Fibroblast of gingiva (primary cell): ENCODE results near the gene ARHGDIG.
"Not testable (repeated sequence)": the region's sequence is repeated elsewhere in the genome, so short reads cannot be mapped to it uniquely, and the experiment has no call there.

Source experiments
- DNase-seq: peaks from one replicate; pipeline ENCODE4 v3.0.0-alpha.2; 2011; ENCODE audit warnings: low read depth

ARHGDIG gene

DNA sequence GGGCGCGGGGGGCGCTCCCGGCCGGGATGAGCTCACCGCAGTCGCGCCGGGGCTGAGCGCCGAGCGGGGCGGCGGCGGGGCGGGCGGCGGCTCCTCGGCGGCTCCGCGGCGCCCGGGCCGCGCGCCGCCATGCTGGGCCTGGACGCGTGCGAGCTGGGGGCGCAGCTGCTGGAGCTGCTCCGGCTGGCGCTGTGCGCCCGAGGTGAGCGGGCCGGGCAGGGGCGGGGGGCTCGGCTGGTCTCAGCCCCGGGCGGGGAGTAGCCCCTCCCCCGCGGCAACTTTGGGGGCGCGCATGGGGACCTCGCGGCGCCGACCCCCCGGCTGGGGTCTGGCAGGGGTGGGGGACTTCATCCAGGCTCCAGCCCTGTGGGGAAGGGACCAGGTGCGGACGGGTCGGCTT lies at the start of gene ARHGDIG:
TSS of gene ARHGDIG (plus strand) at position 40 of the 400 bp plus-strand sequence. CDS start at position 130, 90 bp downstream.
- no peak for DNase-seq

DNA sequence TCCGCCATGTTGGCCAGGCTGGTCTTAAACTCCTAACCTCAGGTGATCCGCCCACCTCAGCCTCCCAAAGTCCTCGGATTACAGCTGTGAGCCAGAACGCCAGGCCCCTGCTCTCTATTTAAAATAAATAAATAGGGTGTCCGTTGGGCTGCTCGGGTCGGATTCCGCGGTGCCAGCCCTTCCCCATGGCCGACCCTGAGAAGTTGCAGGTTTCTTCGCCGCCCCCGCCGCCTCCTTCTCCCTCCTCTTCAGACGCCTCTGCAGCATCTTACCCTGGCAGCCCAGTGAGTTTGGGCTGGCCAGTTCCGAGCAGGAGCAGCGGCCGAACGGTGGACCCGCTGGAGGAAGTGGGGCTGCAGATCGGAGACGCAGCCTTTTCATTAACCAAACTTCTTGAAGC lies 49.4 kb upstream of the ARHGDIG start:
- no peak for DNase-seq

DNA sequence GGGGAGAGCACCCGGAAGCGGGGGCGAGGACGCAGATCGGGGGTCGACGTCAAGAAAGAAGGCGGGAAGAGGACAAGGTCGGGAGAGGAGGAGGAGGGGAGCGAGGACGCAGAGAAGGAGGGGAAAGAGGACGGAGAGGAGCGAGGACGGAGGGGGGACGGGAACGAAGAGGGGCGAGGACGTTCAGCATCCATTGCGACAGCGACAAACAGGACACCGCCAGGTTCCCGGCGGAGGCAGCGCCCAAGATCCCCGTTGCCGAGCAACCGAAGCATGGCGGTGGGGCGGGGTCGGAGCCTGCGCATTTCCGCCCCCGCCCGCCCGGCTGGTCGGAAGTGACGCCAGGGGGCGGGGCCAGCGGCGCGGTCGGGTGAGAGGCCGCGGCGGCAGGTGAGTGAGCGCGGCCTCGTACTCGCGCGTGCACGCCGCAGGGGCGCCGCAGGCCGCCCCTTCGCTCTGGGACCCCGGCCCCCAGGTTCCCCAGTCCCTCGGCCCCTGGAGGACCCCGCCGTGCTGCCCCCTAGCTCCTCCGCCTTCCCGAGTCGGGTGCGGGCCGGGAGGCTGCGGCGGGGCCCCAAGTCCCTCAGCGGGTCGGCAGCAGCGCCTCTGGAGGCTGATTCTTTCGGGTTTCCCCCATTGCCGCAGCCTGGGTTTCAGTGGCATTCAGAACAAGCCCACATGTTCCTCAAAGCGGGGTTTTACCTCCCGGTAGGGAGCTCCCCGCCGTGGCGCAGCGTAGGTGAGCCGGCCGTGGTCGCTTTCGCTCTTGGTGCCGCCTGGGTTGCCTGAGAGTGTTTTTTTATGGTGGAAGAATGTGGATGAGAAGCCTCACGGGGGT lies 45.7 kb upstream of the ARHGDIG start, which contains the start of gene FAM234A:
TSS of gene FAM234A (plus strand) at position 354 of the 838 bp plus-strand sequence. CDS start 19,593 bp downstream, outside the sequence.
- DNase-seq = peak; percentile 92

DNA sequence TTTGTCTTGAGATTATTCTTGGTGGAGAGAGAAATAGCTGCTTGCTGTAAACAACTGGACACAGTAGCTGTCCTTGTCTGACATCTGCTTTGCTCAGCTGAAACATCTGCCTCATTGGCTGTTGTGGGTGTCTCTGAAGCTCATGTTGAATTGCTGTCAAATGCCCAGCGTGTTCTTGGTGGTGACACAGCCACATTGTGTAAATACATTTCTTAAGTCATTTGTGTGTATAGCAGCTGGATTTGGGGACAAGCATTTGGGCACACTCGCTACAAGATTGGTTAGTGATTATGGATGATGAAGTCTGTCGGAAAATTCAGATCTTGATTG lies 40.5 kb upstream of the ARHGDIG start:
- DNase-seq = peak; percentile 36

DNA sequence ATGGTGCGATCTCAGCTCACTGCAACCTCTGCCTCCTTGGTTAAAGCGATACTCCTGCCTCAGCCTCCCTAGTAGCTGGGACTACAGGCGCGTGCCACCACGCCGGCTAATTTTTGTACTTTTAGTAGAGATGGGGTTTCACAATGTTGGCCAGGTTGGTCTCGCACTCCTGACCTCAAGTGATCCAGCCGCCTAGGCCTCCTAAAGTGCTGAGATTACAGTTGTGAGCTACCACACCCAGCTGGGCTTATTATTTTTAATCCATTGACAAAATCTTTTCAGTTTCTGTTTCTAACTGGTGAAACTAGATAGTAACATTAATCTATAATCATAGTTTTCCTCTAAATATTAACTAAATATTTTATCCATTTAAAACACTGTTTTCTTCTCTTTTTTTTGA lies 39.8 kb upstream of the ARHGDIG start:
- no peak for DNase-seq

DNA sequence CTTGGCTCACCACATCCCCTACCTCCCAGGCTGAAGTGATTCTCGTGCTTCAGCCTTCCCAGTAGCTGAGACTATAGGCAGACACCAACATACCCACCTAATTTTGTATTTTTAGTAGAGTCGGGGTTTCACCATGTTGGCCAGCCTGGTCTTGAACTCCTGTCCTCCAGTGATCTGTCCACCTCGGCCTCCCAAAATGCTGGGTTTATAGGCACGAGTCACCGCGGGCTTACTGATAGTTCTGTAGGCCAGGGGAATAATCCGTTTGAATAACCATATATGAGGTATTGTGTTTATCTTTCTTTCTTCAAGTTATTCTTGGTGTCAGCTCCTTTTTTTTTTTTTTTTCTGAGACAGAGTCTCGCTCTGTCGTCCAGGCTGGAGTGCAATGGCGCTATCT lies 38.1 kb upstream of the ARHGDIG start:
- no peak for DNase-seq

DNA sequence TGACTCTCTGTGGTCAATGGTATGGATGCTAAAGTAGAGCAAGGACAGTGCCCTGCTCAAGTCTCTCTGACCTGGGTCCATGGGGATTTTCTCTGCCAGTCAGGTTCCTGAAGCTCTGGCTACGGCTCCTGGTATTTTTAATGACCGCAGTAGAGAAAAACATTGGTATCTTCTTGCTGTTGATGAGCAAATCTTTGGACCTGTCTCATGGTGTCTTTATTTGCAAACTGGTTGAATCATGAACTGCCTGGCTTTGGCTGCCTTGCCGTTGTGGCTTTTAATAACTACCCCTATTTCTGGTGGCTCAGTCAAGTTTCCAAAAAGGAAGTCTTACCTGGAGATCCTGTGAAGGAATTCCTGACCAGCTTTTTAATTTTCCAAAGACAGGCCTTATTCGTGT lies 37.0 kb upstream of the ARHGDIG start:
- DNase-seq = no peak

DNA sequence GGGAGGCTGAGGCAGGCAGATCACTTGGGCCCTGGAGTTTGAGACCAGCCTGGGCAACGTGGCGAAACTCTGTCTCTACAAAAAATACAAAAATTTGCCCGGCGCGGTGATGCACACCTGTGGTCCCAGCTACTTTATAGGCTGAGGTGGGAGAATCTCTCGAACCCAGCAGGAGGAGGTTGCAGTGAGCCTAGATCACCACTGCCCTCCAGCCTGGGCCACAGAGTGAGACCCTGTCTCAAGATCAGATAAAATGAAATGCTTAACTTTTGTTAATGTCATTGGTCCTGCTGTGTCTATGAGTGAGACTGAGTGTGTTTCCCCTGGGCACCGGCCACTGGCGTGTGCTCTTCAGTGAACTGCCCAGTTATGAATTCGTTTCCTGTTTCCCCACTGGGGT lies 35.3 kb upstream of the ARHGDIG start:
- no peak for DNase-seq

DNA sequence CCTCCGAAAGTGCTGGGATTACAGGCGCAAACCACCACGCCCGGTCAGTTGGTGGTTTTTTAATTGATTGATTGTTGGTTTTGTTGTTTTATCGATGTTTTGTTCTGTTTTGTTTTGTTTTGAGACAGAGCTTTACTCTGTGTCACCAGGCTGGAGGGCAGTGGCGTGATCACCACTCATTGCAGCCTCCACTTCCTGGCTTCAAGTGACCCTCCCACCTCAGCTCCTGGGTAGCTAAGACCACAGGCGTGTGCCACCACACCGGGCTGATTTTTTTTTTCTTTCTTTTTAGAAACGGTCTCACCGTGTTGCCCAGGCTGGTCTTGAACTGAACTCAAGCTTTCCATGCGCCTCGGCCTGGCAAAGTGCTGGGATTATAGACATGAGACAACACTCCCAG lies 33.4 kb upstream of the ARHGDIG start:
- no peak for DNase-seq

DNA sequence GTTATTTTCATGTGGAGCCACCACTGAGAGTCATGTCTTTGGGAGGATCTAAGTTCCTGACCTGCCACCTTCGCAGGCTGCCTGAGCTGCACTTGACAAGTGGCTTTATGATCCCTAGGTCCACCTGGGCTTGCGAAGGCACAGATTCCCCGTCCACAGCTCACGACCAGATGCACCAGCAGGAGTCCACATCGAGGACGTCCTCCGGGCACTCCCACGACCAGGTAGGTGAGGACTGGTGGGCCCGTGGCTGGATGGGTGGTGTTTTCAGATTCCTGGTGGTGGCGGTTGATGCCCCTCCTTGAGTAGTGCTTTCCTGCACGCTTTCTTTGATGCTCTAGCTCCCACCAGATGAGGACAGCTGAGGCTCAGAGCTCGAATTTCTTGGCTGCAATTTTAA lies 31.0 kb upstream of the ARHGDIG start:
- no peak for DNase-seq

DNA sequence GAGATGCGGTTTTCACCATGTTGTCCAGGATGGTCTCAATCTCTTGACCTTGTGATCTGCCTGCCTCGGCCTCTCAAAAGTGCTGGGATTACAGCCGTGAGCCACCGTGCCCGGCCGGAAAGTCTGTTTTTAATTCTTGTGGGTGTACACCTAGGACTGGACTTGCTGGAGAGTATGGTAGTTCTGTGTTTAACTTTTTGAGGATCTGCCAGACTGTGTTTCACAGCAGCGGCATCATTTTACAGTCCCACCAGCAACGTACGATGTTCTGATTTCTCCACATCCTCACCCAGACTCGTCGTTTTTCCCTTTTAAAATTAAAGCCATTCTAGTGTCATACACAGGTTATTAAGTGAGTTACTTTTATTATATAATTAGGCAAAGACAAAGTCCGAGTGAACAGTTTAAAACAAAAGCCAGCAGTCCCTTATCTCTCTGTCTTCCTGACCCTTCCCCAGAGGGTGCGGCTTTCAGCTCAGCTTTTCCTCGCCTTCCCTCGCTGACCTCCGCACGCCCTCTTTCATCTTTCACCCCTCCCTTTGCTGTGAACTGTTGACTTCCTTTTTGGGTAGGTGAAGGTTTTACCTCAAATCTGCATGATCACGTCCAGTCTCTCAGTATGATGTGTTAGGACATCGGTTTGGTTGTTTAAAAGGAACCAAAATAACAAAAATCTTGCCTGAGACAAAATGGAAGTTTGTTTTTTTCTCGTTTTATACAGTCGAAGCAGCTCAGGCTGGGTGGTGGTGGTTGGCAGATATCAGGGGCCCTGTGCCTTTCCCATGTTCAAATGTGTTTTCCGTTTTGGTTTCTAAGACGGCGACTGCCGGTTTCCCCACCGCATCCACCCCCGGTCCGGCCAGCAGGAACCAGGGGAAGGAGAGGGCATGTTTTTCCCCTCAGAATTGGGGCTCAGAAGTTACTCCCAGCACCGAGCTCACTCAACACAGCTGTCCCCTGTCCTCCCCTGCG lies 27.7 kb upstream of the ARHGDIG start:
- DNase-seq = no peak

DNA sequence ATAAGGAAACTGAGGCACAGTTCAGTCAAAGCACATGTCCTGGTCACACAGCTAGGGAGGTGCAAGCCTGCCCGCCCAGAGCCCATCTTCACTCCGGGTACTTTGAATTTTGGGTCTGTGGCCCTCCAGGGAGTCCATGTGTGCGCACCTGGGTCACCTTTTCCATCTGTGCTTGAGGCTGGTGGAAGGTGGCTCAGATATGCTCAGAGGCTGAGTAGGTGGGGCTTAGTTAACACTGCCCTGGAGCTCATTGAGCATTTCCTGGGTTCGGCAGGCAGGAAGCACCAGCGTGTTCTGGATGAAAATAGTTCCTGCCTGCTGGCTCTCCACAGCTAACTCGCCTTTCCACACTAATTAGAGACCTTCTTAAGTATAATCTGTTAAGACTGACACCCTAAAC lies 26.6 kb upstream of the ARHGDIG start:
- DNase-seq = no peak

DNA sequence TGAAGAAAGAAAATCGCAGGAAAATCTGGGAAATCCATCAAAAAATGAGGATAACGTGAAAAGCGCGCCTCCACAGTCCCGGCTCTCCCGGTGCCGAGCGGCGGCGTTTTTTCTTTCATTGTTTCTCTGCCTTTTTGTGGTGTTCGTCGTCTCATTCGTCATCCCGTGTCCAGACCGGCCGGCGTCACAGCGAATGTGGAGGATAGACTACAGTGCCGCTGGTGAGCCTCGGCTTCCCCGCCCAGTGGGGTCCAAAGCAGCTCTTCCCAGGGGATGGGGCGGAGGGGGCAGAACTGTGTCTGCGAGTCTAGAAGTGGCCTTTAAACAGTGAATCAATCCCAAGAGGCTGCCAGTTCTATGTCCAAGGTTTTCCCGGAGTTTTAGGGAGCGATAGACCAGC lies 25.9 kb upstream of the ARHGDIG start:
- no peak for DNase-seq

DNA sequence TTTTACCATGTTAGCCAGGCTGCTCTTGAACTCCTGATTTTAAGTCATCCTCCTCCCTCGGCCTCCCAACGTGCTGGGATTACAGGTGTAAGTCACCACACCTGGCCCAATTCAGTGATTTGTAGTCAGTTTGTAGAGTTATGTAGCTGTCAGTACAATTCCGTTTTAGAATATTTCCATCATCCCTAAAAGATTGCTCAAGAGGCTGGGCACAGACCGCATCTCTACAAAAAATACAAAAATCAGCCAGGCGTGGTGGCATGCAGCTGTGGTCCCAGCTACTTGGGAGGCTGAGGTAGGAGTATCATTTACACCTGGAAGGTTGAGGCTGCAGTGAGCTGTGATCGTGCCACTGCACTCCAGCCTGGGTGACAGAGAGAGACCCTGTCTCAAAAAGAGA lies 25.2 kb upstream of the ARHGDIG start:
- no peak for DNase-seq

DNA sequence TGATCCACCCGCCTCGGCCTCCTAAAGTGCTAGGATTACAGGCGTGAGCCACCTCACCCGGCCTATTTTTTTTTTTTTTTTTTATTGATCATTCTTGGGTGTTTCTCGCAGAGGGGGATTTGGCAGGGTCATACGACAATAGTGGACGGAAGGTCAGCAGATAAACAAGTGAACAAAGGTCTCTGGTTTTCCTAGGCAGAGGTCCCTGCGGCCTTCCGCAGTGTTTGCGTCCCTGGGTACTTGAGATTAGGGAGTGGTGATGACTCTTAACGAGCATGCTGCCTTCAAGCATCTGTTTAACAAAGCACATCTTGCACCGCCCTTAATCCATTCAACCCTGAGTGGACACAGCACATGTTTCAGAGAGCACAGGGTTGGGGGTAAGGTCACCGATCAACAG lies 22.3 kb upstream of the ARHGDIG start:
- DNase-seq = not testable (repeated sequence)

DNA sequence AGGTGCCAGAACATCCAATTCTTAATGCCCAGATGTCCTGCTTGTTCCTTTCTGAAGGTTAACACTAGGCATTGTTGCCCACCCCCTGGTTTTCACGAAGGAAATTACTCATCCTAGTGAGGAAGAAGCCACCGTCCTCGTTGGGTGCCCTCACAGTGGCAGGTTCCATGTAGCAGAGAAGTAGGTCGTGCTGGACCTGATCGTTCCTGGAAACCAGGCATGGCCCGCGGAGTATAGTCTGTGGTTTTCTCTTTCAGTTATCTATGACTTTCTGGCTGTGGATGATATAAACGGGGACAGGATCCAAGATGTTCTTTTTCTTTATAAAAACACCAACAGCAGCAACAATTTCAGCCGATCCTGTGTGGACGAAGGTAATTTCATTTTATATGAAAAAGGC lies 21.2 kb upstream of the ARHGDIG start:
- no peak for DNase-seq

DNA sequence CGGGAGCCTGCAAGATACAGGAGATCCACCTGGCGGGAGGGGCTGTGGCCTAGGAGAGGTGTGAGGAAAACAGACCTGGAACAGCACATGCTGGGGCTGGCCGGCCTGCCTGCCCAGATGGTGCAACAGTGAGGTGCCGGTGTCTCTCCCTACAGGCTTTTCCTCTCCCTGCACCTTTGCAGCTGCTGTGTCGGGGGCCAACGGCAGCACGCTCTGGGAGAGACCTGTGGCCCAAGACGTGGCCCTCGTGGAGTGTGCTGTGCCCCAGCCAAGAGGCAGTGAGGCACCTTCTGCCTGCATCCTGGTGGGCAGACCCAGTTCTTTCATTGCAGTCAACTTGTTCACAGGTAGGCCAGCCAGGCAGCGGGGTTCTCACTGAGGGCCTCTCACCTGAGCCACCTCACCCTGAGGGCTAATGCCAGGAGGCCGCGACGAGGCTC lies 20.6 kb upstream of the ARHGDIG start:
- DNase-seq = no peak

DNA sequence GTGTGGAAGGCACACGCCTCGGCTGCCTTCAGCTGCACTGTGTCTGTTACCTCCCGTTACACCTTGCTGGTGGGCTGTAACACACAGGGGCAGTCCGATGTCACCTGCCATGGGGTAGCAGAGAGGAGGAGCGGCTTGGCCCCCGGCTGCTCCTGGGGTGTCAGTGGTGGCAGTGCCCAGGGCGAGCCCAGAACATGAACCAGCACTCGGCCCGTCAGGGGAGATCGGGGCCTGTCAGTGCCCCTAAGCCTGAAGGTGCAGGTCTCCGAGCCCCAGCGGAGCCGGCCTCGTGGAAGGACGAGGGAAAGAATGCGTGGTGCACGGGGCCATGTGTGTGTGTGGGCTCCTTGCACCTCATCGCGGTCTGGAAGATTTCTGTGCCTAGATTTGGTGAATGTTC lies 20.1 kb upstream of the ARHGDIG start:
- no peak for DNase-seq

DNA sequence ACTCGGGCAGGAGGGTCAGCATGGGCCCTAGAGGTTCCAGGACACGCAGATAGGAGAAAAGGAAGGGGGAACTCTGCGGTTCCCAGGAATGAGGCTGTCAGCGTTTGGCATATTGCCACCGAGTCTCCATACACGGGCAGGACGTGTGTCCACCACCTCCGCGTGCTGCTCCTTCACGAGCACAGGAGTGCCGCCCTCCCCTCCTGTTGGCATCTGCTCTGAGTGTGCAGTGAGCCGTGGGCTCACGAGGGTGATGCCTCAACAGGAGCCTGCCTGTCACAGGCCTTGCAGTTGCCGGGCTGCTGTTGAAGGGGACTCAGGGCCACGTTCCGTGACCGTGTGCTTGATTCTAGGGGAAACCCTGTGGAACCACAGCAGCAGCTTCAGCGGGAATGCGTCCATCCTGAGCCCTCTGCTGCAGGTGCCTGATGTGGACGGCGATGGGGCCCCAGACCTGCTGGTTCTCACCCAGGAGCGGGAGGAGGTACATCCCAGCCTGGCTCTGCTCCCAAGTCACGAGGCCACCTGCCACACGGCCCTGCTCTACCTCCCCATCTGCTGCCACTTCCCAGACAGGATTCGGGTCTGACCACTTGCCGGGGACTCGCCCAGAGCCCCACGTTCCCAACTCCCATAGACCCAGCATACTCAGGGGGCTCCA lies 19.2 kb upstream of the ARHGDIG start:
- DNase-seq = no peak

DNA sequence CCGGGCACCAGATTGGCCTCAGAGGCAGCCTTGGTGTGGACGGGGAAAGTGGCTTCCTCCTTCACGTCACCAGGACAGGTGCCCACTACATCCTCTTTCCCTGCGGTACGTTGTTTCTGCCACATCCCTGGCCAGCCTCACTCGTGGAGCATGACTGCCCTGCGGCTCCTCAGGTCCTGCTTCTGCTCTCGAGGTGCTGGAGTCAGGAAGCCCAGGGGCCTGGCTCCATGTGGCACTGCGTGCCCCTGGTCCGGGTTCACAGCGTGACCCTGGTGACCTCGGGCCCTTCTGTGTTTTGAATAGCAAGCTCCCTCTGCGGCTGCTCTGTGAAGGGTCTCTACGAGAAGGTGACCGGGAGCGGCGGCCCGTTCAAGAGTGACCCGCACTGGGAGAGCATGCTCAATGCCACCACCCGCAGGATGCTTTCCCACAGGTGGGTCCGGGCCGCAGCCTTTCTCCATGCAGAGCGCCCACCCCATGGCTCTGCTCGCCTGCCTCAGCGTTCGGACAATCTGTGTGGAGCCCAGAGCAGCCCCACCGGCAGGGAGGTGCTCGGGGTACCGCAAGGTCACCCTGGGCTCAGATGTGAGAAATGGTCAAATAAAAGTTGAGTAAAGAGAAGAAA lies 18.2 kb upstream of the ARHGDIG start:
- no peak for DNase-seq

DNA sequence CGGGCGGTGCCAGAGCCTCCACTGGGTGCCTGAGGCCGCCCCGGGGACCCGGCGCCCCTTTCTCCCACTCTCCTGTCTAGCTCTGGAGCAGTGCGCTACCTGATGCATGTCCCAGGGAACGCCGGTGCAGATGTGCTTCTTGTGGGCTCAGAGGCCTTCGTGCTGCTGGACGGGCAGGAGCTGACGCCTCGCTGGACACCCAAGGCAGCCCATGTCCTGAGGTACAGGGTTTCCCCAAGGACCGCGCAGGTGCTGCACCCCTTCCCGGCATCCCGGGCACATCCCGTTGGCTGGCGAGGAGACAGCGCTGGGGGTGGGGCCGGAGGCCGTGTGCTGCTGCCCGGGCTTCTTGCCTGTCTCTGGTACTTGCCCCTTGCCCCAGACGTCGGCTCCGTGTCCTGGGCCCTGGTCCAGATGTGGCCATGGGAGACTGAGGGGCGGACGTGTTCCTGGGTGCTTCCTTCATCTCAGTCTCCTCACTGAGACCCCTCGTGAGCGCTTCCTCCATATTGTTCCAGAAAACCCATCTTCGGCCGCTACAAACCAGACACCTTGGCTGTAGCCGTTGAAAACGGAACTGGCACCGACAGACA lies 17.1 kb upstream of the ARHGDIG start:
- no peak for DNase-seq

DNA sequence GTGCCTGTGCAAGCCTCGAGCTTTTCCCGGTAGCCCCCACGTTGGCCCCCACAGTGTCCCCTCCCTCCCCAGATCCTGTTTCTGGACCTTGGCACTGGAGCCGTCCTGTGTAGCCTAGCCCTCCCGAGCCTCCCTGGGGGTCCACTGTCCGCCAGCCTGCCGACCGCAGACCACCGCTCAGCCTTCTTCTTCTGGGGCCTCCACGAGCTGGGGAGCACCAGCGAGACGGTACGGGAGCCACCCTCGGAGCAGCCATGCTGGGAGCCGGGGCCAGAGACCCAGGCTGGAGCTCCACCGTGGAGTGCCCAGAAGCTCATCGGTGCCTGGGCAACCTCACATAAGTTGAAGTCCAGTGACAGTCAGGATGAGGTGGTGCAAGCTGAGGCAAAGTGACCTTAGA lies 16.4 kb upstream of the ARHGDIG start:
- DNase-seq = no peak
